ENCODE data around the gene SNAPIN.

The SNAPIN gene

GRCh38 chr1:153616144-153616916, 42.2 kb upstream of the SNAPIN start, which contains the start of gene S100A14:
Gene S100A14, minus strand, starts transcription at chr1:153616325. Its CDS starts 467 bp downstream, at chr1:153615858.
- Histone ChIP-seq H2BK5ac (ENCODE audit: low read depth, low read length, poor library complexity) (no peak within 1 kb of the TSS), H2BK120ac (ENCODE audit: insufficient read depth, low read length, poor library complexity) (peak within 1 kb of the TSS; percentile 61), H3K79me1 (ENCODE audit: low read length) (peaks cover 16% of the 10 kb centered on the region), H3K23ac (ENCODE audit: low read length) (no peak within 1 kb of the TSS), H2AK5ac (ENCODE audit: low read length) (peak within 1 kb of the TSS; percentile 81), H3K9me3 (ENCODE audit: insufficient read depth, low read depth, low read length) (no peaks in the 10 kb centered on the region), H3K27ac (ENCODE audit: low read depth, low read length) (no peak within 1 kb of the TSS), H3K36me3 (ENCODE audit: control insufficient read depth in 1 of 2, insufficient read depth in 2 of 2, low read length in 2 of 2) (peaks cover 10 to 13% of the 10 kb centered on the region in 2 experiments), H4K8ac (ENCODE audit: low read depth, low read length) (peak within 1 kb of the TSS; percentile 62), H3K14ac (ENCODE audit: low read length) (peak within 1 kb of the TSS; percentile 44), H3K18ac (ENCODE audit: low read length) (peak within 1 kb of the TSS; percentile 38), H3K79me2 (ENCODE audit: control insufficient read depth, insufficient read depth, low read length, poor library complexity) (no peaks in the 10 kb centered on the region), H3K27me3 (ENCODE audit: insufficient read depth, low read length) (no peaks in the 10 kb centered on the region), H3K4me2 (ENCODE audit: low read length) (no peak within 1 kb of the TSS), H3K4ac (ENCODE audit: low read depth, low read length) (peak within 1 kb of the TSS; percentile 19), H3K4me1 (ENCODE audit: control insufficient read depth in 1 of 2, insufficient read depth in 2 of 2, low read length in 2 of 2) (peaks cover 21 to 26% of the 10 kb centered on the region in 2 experiments), H3K4me3 (ENCODE audit: low read depth, low read length) (no peak within 1 kb of the TSS), H4K91ac (ENCODE audit: low read depth, low read length) (peak within 1 kb of the TSS; percentile 83), H3K9ac (ENCODE audit: low read length) (no peak within 1 kb of the TSS), H2AFZ (ENCODE audit: insufficient read depth, low read length, poor library complexity) (peak within 1 kb of the TSS; percentile 19), H2BK12ac (ENCODE audit: low read length) (peak within 1 kb of the TSS; percentile 76), H4K12ac (ENCODE audit: low read depth, low read length) (no peak within 1 kb of the TSS)
- no CpG with 5 or more reads among the region's 10 CpGs for WGBS (ENCODE audit: extremely low coverage, insufficient coverage, insufficient read length)
- DNase-seq: no peak

GRCh38 chr1:153616917-153617311, 41.6 kb upstream of the SNAPIN start:
- Histone ChIP-seq H2AFZ (ENCODE audit: insufficient read depth, low read length, poor library complexity) (peak overlapping the region; percentile 19), H3K23ac (ENCODE audit: low read length) (no peak overlapping the region), H3K27ac (ENCODE audit: low read depth, low read length) (no peak overlapping the region), H4K12ac (ENCODE audit: low read depth, low read length) (no peak overlapping the region), H4K8ac (ENCODE audit: low read depth, low read length) (peak overlapping the region; percentile 62), H3K4ac (ENCODE audit: low read depth, low read length) (no peak overlapping the region), H4K91ac (ENCODE audit: low read depth, low read length) (peak overlapping the region; percentile 83), H2BK12ac (ENCODE audit: low read length) (peak overlapping the region; percentile 76), H3K9me3 (ENCODE audit: insufficient read depth, low read depth, low read length) (no peaks in the 10 kb centered on the region), H3K9ac (ENCODE audit: low read length) (no peak overlapping the region), H3K14ac (ENCODE audit: low read length) (peak overlapping the region; percentile 44), H2AK5ac (ENCODE audit: low read length) (peak overlapping the region; percentile 81), H3K4me3 (ENCODE audit: low read depth, low read length) (no peak overlapping the region), H2BK5ac (ENCODE audit: low read depth, low read length, poor library complexity) (no peak overlapping the region), H3K79me2 (ENCODE audit: control insufficient read depth, insufficient read depth, low read length, poor library complexity) (no peaks in the 10 kb centered on the region), H2BK120ac (ENCODE audit: insufficient read depth, low read length, poor library complexity) (peak overlapping the region; percentile 61), H3K79me1 (ENCODE audit: low read length) (peaks cover 16% of the 10 kb centered on the region), H3K36me3 (ENCODE audit: control insufficient read depth in 1 of 2, insufficient read depth in 2 of 2, low read length in 2 of 2) (peaks cover 10 to 13% of the 10 kb centered on the region in 2 experiments), H3K4me1 (ENCODE audit: control insufficient read depth in 1 of 2, insufficient read depth in 2 of 2, low read length in 2 of 2) (peaks cover 17 to 26% of the 10 kb centered on the region in 2 experiments), H3K27me3 (ENCODE audit: insufficient read depth, low read length) (no peaks in the 10 kb centered on the region), H3K4me2 (ENCODE audit: low read length) (no peak overlapping the region), H3K18ac (ENCODE audit: low read length) (peak overlapping the region; percentile 38)
- no CpG with 5 or more reads among the region's 5 CpGs for WGBS (ENCODE audit: extremely low coverage, insufficient coverage, insufficient read length)
- DNase-seq: no peak

GRCh38 chr1:153617663-153618062, 40.8 kb upstream of the SNAPIN start:
- peaks cover 10 to 17% of the 10 kb centered on the region in 2 experiments for H3K36me3 ChIP-seq (ENCODE audit: control insufficient read depth in 1 of 2, insufficient read depth in 2 of 2, low read length in 2 of 2)
- no peak overlapping the region for H3K18ac ChIP-seq (ENCODE audit: low read length)
- H3K9ac ChIP-seq (ENCODE audit: low read length): no peak overlapping the region
- no peak overlapping the region for H2BK120ac ChIP-seq (ENCODE audit: insufficient read depth, low read length, poor library complexity)
- no peaks in the 10 kb centered on the region for H3K9me3 ChIP-seq (ENCODE audit: insufficient read depth, low read depth, low read length)
- no CpG with 5 or more reads among the region's 6 CpGs for WGBS (ENCODE audit: extremely low coverage, insufficient coverage, insufficient read length)
- H3K4me2 ChIP-seq (ENCODE audit: low read length): no peak overlapping the region
- no peak overlapping the region for H2AK5ac ChIP-seq (ENCODE audit: low read length)
- H3K14ac ChIP-seq (ENCODE audit: low read length): no peak overlapping the region
- H3K23ac ChIP-seq (ENCODE audit: low read length): no peak overlapping the region
- no peak overlapping the region for H2BK12ac ChIP-seq (ENCODE audit: low read length)
- no peak overlapping the region for H3K4me3 ChIP-seq (ENCODE audit: low read depth, low read length)
- H2AFZ ChIP-seq (ENCODE audit: insufficient read depth, low read length, poor library complexity): no peak overlapping the region
- peak overlapping the region; percentile 31 for H4K8ac ChIP-seq (ENCODE audit: low read depth, low read length)
- no peak overlapping the region for H4K12ac ChIP-seq (ENCODE audit: low read depth, low read length)
- peak; percentile 56 to 83 for DNase-seq
- H2BK5ac ChIP-seq (ENCODE audit: low read depth, low read length, poor library complexity): no peak overlapping the region
- H3K27ac ChIP-seq (ENCODE audit: low read depth, low read length): no peak overlapping the region
- H3K4me1 ChIP-seq (ENCODE audit: control insufficient read depth in 1 of 2, insufficient read depth in 2 of 2, low read length in 2 of 2): peaks cover 15 to 22% of the 10 kb centered on the region in 2 experiments
- no peak overlapping the region for H3K4ac ChIP-seq (ENCODE audit: low read depth, low read length)
- H3K27me3 ChIP-seq (ENCODE audit: insufficient read depth, low read length): no peaks in the 10 kb centered on the region
- peaks cover 11% of the 10 kb centered on the region for H3K79me1 ChIP-seq (ENCODE audit: low read length)
- peak overlapping the region; percentile 83 for H4K91ac ChIP-seq (ENCODE audit: low read depth, low read length)
- H3K79me2 ChIP-seq (ENCODE audit: control insufficient read depth, insufficient read depth, low read length, poor library complexity): no peaks in the 10 kb centered on the region

- Histone ChIP-seq H3K4me3 (ENCODE audit: low read depth, low read length) (no peak overlapping the region), H3K4ac (ENCODE audit: low read depth, low read length) (no peak overlapping the region), H4K8ac (ENCODE audit: low read depth, low read length) (no peak overlapping the region), H3K4me1 (ENCODE audit: control insufficient read depth in 1 of 2, insufficient read depth in 2 of 2, low read length in 2 of 2) (peaks cover 13 to 14% of the 10 kb centered on the region in 2 experiments), H2BK120ac (ENCODE audit: insufficient read depth, low read length, poor library complexity) (no peak overlapping the region), H3K23ac (ENCODE audit: low read length) (no peak overlapping the region), H3K14ac (ENCODE audit: low read length) (no peak overlapping the region), H2BK12ac (ENCODE audit: low read length) (no peak overlapping the region), H3K9me3 (ENCODE audit: insufficient read depth, low read depth, low read length) (no peaks in the 10 kb centered on the region), H3K27ac (ENCODE audit: low read depth, low read length) (no peak overlapping the region), H3K79me2 (ENCODE audit: control insufficient read depth, insufficient read depth, low read length, poor library complexity) (no peaks in the 10 kb centered on the region), H3K27me3 (ENCODE audit: insufficient read depth, low read length) (no peaks in the 10 kb centered on the region), H2BK5ac (ENCODE audit: low read depth, low read length, poor library complexity) (no peak overlapping the region), H3K18ac (ENCODE audit: low read length) (no peak overlapping the region), H3K4me2 (ENCODE audit: low read length) (no peak overlapping the region), H2AFZ (ENCODE audit: insufficient read depth, low read length, poor library complexity) (no peak overlapping the region), H3K36me3 (ENCODE audit: control insufficient read depth in 1 of 2, insufficient read depth in 2 of 2, low read length in 2 of 2) (peaks cover 12 to 25% of the 10 kb centered on the region in 2 experiments), H4K91ac (ENCODE audit: low read depth, low read length) (no peak overlapping the region), H2AK5ac (ENCODE audit: low read length) (no peak overlapping the region), H3K79me1 (ENCODE audit: low read length) (peaks cover 9% of the 10 kb centered on the region), H3K9ac (ENCODE audit: low read length) (no peak overlapping the region), H4K12ac (ENCODE audit: low read depth, low read length) (no peak overlapping the region)
- WGBS (ENCODE audit: extremely low coverage, insufficient coverage, insufficient read length): no CpG with 5 or more reads among the region's 6 CpGs
- DNase-seq: no peak
Measured at GRCh38 chr1:153619171-153619570, 39.3 kb upstream of the SNAPIN start.

Measured in trophoblast cell (in vitro differentiated cells and primary cell).